Gastrocnemius medialis (tissue), 4 donors: ENCODE measurements around the gene ASZ1.

Source experiments
- CTCF ChIP-seq, 5 experiments: fragments of 450-650 bp in 3 of 5; fragments of 200-600 bp in 2 of 5; sonication (generic) in 2 of 5; IDR thresholded peaks in 4 of 5; conservative IDR thresholded peaks in 1 of 5; 1 replicate in 4 of 5; 2 replicates in 1 of 5; pipeline ENCODE4 v1.5.1; 2016 to 2019; ENCODE audit warnings: antibody characterized with exemption in 5 of 5, mild to moderate bottlenecking in 3 of 5, moderate library complexity in 3 of 5
- POLR2A ChIP-seq, 2 donors: fragments of 450-650 bp; IDR thresholded peaks; one replicate each; pipeline ENCODE4 v1.6.1; 2017; ENCODE audit warnings: antibody characterized with exemption in 2 of 2, mild to moderate bottlenecking in 2 of 2, moderate library complexity in 2 of 2

DNA sequence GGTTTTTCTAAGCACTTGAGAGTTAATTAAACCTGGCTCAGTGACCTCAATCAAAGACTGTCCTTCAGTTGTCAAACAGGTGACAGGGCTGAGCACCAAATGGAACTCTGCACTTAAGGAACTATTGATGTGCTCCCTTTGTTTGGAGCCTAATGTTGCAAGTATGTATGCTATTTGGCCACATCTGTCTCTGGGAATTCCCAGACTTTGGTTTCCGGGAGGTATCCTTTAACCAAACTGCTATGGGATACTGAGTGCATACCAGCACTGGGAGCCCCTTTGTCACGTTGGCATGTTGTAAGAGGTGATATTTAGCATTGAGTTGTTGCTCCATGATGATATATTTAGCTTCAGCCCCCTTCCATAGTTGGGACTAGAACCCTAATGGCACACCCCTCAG is 25.2 kb downstream of the ASZ1 start:
- TF ChIP-seq POLR2A (IDR thresholded peaks at IDR 0.05) (no peak), CTCF (IDR thresholded peaks at IDR 0.05 in 4 of 5, conservative IDR thresholded peaks at IDR 0.05 in 1 of 5) (no peak)
